Neuron (in vitro differentiated cells): ENCODE data around the gene TSPYL4.

Experiments used
- H2AFZ ChIP-seq: one replicate; pipeline ENCODE4 v1.6.1; 2013; ENCODE audit warnings: low read depth, mild to moderate bottlenecking, inconsistent platforms, low read length, moderate library complexity
- H3K27me3 ChIP-seq: one replicate; pipeline ENCODE4 v1.6.1; 2013; ENCODE audit warnings: low read length; ENCODE audit not compliant: insufficient read depth
- H3K36me3 ChIP-seq: one replicate; pipeline ENCODE4 v1.6.1; 2013; ENCODE audit warnings: low read length; ENCODE audit not compliant: insufficient read depth
- H3K4me1 ChIP-seq: one replicate; pipeline ENCODE4 v1.6.1; 2013; ENCODE audit warnings: low read length; ENCODE audit not compliant: insufficient read depth
- H3K4me3 ChIP-seq: 2 replicates; pipeline ENCODE4 v1.5.1; 2013; ENCODE audit warnings: mild to moderate bottlenecking, low read length, moderate library complexity
- H3K9me3 ChIP-seq: one replicate; pipeline ENCODE4 v1.6.1; 2013; ENCODE audit warnings: low read length

Gene TSPYL4

DNA sequence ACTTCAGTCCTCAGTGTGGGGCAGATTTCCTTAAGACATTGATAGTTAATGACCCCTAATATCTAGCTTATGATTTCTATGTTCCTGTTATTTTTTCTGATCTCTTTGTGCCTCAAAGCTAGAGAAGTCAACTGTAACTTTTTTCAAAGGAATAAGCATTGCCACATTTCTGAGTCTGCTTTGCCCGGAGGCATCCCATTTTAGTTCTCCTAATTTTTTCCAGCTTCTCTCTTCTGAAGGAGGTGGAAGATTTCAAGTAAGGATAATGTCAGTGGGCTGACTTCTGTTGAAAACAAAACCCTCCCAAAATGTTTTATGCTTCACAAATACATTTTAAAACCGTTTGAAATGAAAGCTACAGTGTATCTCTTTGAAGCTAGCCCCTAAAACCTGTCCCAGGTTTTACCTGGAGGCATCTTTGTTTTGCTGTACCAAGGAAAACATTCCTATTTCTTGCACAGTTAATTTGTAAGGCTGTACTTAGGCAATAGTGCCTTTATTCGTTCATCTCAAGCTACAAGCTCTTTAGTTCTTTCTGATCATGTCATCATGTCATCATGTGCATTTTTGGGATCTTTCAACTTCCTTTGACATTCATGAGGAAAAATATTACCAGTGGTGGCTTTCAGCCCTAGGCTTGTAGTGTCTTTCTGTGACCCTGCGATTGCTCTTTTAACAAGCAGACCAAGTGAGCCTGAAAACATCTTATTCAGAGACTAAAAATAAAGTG lies 45.7 kb downstream of the TSPYL4 start:
- no peaks in the 10 kb centered on the region for H3K36me3 ChIP-seq
- no peaks in the 10 kb centered on the region for H3K27me3 ChIP-seq
- no peaks in the 10 kb centered on the region for H3K9me3 ChIP-seq
- no peak overlapping the region for H2AFZ ChIP-seq
- no peak overlapping the region for H3K4me3 ChIP-seq
- H3K4me1 ChIP-seq: no peaks in the 10 kb centered on the region

- Histone ChIP-seq H3K9me3 (no peaks in the 10 kb centered on the region), H2AFZ (no peak overlapping the region), H3K4me3 (no peak overlapping the region), H3K27me3 (no peaks in the 10 kb centered on the region), H3K4me1 (no peaks in the 10 kb centered on the region), H3K36me3 (no peaks in the 10 kb centered on the region)
Measured at GRCh38 chr6:116206231-116206903, 47.5 kb downstream of the TSPYL4 start.

- H2AFZ ChIP-seq: no peak overlapping the region
- H3K27me3 ChIP-seq: no peaks in the 10 kb centered on the region
- no peak overlapping the region for H3K4me3 ChIP-seq
- no peaks in the 10 kb centered on the region for H3K4me1 ChIP-seq
- no peaks in the 10 kb centered on the region for H3K9me3 ChIP-seq
- H3K36me3 ChIP-seq: no peaks in the 10 kb centered on the region
Measured at GRCh38 chr6:116205281-116205680, 48.6 kb downstream of the TSPYL4 start.

DNA sequence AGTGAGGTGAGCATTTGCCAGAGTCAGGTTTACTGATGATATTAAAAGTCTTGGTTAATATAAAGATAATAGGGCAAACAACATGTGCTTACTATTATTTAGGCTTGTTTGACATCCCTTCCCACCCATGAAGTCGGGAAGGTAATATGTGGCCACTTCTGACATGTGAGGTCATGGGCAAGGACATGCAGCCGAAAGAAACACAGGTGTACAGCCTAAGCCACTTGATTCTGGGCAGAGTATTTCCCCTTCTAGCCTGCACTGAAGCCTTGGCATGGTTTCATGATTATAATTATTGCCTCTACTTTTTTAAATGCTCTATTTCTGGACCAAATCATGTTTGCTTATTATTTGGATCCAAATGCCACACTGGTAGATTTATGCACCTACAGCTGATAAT lies 52.3 kb downstream of the TSPYL4 start:
- Histone ChIP-seq H3K9me3 (no peaks in the 10 kb centered on the region), H3K4me1 (no peaks in the 10 kb centered on the region), H3K27me3 (no peaks in the 10 kb centered on the region), H2AFZ (no peak overlapping the region), H3K36me3 (no peaks in the 10 kb centered on the region), H3K4me3 (no peak overlapping the region)

GRCh38 chr6:116200619-116201249 lies 53.1 kb downstream of the TSPYL4 start:
- Histone ChIP-seq H3K9me3 (no peaks in the 10 kb centered on the region), H3K4me3 (no peak overlapping the region), H2AFZ (no peak overlapping the region), H3K4me1 (no peaks in the 10 kb centered on the region), H3K36me3 (no peaks in the 10 kb centered on the region), H3K27me3 (no peaks in the 10 kb centered on the region)
